Kidney glomerular epithelial cell (primary cell): ENCODE measurements around the gene RPL28.
"Not testable (repeated sequence)": the region's sequence is repeated elsewhere in the genome, so short reads cannot be mapped to it uniquely, and the experiment has no call there.

Source experiments
- DNase-seq: peaks from one replicate; lab custom pipeline; 2025; lab: John Stamatoyannopoulos, UW

The RPL28 gene

DNA sequence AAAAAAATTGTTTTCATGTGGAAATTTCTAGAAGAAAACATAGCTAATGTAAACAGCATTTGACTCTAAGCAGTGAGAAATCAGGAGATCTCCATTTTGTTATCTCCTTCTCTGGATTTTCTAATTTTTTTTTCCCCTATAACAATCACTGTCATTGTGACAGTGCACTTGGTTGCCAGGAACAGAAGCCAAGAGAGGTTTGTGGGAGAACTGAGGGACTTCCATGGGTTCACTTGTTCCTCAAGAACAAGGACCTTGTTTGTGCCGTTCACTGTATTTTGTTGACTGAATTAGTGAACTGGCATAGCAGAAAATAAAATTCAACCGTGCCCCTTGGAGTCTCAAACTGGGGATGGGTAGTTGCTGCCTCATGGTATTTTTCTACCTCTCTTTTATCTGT is 40.3 kb downstream of the RPL28 start:
- DNase-seq, result no peak

DNA sequence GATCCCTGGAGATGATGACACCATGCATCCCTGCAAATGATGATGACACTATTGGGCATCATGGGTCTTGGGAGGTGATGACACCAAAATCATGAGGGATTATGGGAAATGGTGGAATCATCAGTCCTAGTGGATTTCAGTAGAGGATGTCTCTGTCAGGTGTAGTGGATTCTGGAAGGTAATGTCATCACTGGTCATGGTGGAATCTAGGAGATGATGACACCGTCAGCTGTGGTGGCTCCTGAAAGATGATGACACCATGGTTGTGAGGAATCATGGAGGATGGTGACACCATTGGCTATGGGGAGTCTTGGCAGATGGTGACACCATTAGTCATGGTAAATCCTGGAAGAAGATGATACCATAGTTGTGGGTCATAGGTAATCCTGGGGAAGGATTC is 45.5 kb downstream of the RPL28 start:
- DNase-seq, result no peak

DNA sequence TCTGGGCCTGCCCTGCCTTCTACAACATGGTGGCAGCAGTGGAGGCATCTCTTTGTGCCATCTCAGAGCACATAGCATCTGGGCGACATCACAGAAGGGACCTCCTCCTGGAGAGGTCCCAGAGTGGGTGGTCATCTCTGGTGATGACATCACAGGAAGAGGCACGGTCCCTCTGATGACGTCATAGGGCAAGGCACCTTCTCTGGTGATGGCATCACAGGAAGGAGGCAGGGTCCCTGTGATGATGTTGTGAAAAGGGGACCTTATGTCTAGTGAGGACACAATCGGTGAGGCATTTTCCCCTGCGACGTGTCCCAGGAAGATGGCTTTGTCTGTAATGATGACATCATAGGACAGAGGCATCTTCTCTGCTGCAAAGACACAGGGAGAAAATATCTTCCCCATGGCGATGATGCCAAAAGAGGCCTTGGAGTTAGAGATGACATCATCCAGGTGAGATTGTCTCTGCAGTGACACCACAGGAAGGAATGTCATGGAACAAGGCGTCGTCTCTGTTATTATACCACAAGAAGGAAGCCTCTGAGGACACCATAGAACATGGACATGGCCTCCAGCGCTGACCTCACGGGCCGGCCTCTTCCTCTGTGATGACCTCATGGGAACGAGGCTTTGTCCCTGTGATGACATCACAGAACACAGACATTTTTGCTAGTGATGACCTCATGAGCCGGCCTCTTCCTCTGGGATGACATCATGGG is 46.7 kb downstream of the RPL28 start:
- DNase-seq, result no peak

DNA sequence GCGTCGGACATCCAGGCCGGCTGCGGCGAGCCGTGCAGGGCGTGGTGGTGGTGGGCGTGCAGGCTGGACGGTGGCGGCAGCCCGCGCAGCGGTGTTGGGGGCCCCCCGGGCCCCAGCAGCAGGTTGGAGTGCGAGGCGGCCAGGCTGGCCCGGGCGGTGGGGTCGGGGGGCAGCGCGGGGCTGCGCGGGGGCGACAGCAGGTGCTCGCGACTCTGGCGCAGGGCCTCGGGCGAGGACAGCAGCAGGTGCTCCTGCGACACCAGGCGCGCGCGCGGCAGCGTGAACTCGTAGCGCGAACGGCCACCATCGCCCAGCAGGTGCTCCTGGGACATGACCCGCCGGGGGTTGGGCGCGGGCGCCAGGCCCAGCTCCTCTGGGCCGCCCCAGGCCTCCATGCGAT is 47.6 kb downstream of the RPL28 start:
- DNase-seq, result no peak

DNA sequence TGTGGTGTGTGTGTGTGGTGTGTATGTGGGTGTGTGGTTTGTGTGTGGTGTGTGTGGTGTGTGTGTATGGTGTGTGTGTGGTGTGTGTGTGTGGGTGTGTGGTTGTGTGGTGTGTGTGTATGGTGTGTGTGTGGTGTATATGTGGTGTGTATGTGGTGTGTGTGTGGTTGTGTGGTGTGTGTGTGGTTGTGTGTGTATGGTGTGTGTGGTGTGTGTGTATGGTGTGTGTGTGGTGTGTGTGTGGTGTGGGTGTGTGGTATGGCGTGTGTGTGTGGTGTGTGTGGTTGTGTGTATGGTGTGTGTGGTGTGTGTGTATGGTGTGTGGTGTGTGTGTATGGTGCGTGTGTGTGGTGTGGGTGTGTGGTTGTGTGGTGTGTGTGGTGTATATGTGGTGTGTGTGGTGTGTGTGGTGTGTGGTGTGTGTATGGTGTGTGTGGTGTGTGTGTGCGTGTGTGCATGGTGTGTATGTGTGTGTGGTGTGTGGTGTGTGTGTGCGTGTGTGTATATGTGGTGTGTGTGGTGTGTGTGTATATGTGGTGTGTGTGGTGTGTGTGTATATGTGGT is 48.7 kb downstream of the RPL28 start:
- no peak for DNase-seq

DNA sequence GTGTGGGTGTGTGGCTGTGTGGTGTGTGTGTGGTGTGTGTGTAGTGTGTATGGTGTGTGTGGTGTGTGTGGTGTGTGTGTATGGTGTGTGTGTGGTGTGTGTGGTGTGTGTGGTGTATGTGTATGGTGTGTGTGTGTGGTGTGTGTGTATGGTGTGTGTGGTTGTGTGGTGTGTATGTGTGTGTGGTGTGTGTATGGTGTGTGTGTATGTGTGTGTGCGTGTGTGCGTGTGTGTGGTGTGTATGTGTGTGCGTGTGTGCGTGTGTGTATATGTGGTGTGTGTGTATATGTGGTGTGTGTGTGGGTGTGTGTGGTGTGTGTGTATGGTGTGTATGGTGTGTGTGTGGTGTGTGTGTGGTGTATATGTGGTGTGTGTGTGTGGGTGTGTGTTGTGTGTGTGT is 49.3 kb downstream of the RPL28 start:
- DNase-seq, result no peak

DNA sequence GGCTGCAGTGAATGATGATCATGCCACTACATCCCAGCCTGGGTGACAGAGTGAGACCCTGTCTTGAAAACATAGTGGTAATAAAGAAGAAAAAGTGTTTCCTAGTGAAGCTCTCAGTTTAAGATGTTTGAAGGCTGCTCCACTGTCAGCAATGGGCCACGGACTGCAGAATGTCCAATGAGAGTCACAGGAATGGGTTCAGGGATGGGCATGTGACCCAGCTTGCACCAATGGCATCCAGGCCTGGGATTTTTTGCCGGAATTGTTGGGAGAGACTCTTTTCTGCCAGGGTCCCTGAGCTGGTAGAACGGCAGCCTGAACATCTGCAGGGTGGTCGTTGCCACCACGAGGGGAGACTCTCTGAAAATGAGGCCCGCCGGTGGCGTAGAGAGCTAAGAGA is 51.1 kb downstream of the RPL28 start:
- no peak for DNase-seq

GRCh38 chr19:55437410-55437809 is 51.7 kb downstream of the RPL28 start:
- DNase-seq, result peak; percentile 47

GRCh38 chr19:55439052-55439451 is 53.3 kb downstream of the RPL28 start:
- no peak for DNase-seq

- no peak for DNase-seq
Measured at GRCh38 chr19:55440411-55441105, 54.8 kb downstream of the RPL28 start.

DNA sequence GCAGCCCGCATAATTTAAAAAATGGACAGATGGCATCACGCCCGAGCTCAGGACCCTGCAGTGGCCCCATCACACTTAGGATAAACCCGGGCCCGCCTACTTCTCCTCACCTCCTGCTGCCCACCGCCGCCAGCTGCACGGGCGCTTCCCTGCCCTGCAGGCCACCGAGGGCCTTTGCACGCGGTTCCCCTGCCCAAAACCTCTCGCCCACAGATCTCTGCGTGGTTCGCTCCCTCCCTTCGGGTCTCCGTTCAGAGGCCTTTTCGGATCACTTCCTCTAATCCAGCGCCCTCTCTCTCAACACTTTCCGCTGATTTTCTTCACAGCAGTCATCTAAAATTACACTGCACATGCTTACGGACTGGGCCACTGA is 55.6 kb downstream of the RPL28 start:
- no peak for DNase-seq

GRCh38 chr19:55441692-55442321 is 56.1 kb downstream of the RPL28 start:
- no peak for DNase-seq

DNA sequence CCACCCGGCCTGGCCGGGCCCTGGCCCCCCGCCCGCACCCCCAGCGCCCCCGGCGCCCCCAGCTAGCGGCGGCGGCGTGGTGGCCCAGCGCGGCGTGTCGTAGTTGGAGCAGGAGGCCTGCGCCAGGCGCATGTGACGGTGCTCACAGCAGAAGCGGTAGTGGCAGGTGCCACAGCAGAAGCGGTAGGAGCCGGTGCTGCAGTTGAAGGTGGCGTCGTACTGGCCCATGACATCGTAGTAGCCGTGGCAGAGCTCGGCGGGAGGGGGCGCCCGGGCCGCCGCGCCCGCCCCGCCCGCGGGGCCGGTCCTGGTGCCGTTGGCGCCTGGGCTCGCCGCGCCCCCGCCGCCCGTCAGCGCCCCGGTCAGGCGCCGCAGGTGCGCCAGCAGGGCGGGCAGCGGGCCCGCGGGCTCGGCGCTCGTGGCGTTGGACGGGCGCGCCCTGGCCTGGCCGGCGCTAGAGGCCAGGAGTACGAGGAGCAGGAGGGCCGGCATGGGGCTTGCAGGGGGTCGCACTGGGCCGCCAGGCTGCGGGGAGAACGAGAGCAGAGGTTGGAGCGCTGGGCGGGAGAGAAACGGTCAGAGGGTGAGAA is 56.7 kb downstream of the RPL28 start:
- no peak for DNase-seq

- DNase-seq, result no peak
Measured at GRCh38 chr19:55443045-55443823, 57.5 kb downstream of the RPL28 start, which contains the start of gene SHISA7. SHISA7 (minus strand) TSS chr19:55443300; CDS start chr19:55442863, 437 bp downstream.

DNA sequence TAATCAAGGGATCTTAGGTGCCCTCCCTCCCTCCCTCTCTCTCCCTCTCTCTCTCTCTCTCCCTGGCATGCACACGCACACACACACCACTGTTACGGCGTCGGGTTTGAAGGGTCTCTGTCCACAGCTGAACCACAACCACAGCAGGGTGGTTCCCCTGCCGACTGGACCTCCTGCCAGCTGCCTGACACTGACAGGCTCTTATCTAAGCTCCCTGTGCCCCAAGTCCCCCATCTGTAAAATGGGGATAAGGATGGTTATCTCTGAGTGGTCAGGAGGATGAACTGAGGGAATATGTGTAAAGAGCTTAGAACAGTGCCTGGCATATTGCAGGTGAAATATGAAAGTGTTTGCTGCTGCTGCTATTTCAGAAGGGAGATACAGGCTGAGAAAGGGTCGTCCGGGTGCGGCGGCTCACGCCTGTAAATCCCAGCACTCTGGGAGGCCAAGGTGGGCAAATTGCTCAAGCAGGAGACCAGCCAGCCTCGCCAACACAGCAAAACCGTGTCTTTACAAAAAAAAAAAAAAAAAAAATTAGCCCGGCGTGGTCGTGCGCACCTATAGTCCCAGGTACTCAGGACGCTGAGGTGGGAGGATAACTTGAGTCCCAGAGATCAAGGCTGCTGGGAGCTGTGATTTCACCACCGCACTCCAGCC is 58.2 kb downstream of the RPL28 start:
- DNase-seq, result no peak

- DNase-seq, result no peak
Measured at GRCh38 chr19:55444646-55445045, 58.9 kb downstream of the RPL28 start.

GRCh38 chr19:55446060-55446459 is 60.3 kb downstream of the RPL28 start:
- DNase-seq, result no peak

- DNase-seq, result no peak
Measured at GRCh38 chr19:55447421-55448174, 61.9 kb downstream of the RPL28 start.

DNA sequence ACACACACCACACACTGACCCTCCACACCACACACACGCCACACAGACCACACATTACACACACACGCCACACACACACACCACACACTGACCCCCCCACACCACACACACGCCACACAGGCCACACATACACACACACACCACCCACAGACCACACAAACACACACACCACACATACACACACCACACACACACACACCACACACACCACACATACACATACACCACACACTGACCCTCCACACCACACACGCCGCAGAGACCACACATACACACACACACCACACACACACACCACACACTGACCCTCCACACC is 62.4 kb downstream of the RPL28 start:
- DNase-seq, result not testable (repeated sequence)

DNA sequence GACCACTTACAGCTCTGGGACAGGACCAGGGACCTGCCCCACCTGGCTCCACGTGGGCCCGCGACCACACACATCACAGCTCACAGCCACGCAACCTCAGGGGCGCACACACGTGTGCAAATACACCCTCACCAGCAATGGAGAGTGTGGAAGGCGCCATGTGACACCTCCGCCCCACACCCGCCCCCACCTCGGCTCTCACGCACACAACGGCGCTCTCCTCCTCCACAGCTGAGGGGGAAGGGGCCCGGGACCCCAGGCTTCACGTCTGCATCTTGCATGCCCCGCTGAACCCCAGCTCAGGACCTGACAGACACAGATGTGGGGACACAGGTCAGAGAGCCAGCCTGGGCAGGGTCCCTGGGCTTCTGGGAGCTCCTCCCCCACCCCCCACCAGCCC is 63.7 kb downstream of the RPL28 start:
- no peak for DNase-seq
